ENCODE results near the gene KIF21B.

KIF21B gene

DNA sequence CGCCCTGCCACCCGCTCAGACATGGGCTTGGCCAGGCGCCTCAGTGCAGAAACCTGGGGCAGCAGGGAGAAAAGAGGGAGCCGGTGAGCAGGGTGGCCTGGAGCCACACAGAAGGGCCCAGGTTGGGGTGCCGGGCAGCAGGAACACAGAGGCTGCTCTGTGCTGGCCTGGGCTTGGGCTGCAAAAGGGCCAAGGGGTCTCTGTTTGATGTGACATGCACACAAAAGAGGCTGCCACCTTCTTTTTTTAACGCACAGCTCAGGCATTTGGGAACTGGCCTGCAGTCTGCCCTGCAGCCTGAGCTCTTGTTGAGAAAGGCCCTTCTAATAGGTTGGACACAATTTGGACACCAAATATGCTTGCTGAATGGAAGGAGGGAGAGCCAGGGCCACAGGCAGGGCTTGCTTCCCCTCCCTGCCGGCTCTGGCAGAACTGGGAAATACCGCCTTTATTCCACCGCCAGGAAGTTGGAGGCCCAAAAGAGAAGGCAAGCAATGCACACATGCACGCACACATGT is 32.4 kb downstream of the KIF21B start:
- DNase-seq: no peak

DNA sequence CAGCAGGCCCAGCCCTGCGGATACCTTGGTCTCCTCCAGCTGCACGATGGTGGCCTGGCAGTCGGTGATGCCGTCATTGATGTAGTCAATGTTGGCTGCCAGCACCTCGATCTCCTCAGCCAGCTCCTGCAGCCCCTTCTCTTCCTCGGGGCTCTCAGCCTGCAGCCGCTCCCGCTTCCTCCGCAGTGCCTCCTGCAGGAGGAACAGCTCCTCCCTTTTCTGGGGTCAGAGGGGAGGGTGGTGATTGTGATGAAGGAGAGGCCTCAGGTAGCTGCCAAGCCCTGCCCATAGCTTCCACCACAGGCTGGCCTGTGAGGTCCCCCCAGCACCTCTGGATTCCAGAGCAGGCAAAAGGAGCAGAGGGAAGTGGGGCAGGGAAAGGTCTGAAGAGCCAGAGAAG is 33.4 kb downstream of the KIF21B start:
- no peak for DNase-seq

DNA sequence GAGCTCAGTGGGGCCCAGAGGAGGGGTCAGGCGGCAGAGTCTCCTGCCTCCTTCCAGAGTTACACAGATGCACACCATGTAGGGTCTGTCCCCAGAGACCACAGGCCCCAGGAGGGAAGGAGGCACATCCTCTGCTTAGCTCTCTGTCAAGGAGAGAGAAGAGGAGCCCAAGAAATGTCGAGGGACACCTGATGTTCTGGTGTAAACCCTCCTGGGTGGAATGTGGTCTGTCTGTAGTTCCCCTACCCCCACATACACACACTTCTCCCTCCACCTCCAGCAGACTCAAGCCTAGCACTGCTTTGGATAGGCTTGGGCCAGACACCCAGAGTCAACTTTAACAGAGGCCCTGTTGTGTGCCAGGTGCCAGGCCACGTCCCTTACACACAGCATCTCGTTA is 34.2 kb downstream of the KIF21B start:
- DNase-seq: no peak

DNA sequence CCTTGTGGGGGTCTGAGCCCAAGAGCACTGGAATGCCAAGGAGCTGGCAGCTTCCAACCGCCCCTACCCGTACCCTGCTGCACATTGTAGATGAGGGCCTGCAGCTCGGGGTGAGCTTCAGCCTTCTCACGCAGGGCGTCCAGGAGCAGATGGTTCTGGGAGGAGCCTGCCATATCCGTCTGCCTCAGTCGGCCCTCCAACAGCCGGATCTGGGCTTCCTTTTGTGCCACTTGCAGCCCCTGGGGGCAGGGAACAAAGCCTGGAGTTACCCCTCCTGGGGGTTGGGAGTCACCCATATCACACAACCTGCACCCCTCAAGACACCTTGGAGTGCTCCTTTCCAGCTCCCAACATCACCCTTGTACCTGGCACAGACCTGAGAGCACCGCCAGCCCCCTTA is 34.8 kb downstream of the KIF21B start:
- no peak for DNase-seq

DNA sequence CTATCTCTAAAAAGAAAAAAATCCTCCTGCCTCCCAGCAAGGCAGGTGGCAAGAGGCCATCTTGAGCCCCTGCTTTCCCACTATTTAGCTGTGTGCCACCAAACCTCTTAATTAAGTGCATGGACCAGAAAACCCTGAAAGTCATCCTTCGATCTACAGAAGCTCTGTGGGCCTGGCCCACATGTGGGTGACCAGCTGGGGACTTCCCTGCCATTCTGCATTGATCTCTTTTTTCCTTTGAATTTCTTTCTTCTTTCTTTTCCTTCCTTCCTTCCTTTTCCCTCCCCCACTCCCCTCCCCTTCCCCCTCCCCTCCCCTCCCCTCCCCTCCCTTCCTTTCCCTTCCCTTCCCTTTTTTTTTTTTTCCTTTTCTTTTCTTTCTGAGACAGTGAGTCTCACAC is 38.0 kb downstream of the KIF21B start:
- DNase-seq: no peak

DNA sequence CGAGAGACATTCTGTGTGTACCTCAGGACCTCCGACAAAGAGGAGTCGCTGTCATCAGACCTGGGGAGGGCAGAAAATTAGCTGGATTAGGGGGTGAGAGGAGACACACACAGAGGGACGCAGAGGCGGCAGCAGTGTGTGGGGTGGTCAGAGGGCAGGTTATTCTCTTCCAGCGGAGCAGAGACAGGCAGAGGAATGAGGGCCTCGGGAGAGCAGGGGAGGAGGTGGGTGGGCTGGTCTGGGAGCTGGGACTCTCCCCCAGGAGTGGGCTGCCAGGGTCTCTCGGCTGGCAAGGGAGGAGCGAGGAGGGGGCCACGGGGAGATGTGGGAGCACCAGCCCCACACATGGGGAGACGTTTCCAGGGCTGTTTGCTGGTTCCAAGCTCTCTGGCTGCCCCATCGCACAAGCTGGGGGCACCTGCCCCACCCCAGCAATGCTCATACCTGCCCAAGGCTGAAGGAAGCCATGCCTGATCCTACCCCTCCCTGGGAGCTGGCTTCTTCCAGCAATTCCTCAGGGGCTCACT is 40.4 kb downstream of the KIF21B start:
- DNase-seq: no peak

DNA sequence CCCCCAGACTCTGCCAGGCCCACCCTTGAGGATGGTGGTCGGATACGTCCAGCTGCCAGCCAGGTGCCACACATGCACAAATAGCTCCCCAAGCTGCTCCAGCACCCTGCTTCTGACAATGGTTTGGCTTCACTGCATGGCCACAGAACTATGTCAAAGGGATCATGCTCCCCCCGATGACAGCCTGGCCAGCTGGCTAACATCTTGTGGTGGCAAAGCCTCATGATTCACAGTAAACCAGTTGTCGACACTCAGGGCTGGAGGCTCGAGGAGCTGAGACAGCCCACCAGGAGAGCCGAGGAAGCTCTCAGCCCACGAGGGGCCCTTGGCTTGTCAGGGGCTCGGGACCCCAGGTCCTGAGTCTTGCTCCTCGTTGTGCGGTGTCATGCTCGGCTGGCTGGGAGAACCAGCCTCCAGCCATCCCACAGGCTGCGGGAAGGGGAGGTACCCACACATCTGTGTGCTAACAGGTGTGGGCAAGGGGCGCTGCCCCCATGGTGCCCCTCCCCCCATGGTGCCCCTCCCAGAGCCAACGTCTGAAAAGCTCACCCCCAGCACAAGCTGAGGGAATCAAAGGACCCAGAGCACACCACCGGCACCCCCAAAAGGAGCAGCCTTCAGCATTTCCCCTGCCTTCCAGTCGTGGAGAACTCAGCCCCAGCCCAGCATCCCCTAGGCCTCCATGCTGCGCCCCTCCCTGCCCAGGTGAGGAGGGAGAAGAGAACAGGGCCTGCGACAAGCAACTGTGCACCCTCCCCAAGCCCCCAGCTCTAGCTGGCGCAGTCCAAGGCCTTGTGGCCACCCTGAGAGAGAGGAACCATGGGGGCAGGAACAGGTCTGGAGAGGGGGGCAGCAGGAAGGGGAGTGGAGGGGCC is 41.2 kb downstream of the KIF21B start:
- no peak for DNase-seq

DNA sequence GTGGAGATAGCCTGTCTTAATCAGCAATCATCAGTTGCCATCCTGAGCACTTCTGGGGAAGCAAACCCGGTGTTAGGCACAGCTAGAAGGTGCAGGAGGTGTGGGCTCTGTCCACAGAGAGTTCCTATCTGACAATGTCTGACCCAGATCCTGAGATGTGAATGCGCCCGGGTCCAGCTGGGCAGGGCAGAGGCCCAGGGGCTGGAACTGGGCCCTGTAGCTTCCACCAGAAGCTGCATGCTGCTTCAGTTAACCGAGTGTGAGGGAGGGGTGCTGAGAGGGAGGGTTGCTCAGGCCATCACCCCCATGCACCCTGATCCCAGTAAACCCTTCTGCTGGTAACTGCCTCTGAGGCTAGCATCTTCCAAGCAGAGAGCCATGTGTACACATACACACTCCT is 42.2 kb downstream of the KIF21B start:
- no peak for DNase-seq

DNA sequence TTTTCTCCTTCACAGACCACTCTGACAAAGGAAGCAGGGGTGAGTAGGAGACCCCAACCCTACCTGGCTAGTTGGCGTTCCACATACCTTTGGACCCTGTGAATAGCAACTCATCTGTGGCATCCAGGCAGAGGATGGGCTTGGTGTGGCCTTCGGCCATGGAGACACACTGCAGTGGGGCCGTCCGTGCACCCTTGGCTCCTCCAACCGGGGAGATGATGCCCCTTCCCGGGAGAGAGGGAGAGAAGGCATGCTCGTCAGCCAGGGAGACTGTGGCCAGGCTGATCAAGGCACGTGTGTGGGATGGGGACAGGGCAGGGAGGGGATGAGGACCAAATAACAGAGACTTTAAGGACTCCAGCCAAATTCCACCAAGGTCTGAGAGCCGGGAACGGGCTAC is 42.6 kb downstream of the KIF21B start:
- no peak for DNase-seq

DNA sequence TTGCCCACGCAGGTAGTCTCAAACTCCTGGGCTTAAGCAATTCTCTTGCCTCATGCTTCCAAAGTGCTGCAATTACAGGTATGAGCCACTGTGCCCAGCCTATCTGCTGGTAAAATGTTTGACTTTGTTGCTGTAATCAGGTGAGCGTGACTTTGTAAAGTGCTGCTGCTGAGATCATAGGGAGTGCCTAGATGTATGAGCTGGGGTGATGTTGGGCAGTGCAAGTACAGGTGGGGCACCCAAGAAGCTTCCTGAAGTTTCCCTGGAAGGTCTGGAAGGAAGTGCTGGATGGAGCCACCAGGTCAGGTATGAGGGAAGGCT is 43.1 kb downstream of the KIF21B start:
- DNase-seq: no peak

DNA sequence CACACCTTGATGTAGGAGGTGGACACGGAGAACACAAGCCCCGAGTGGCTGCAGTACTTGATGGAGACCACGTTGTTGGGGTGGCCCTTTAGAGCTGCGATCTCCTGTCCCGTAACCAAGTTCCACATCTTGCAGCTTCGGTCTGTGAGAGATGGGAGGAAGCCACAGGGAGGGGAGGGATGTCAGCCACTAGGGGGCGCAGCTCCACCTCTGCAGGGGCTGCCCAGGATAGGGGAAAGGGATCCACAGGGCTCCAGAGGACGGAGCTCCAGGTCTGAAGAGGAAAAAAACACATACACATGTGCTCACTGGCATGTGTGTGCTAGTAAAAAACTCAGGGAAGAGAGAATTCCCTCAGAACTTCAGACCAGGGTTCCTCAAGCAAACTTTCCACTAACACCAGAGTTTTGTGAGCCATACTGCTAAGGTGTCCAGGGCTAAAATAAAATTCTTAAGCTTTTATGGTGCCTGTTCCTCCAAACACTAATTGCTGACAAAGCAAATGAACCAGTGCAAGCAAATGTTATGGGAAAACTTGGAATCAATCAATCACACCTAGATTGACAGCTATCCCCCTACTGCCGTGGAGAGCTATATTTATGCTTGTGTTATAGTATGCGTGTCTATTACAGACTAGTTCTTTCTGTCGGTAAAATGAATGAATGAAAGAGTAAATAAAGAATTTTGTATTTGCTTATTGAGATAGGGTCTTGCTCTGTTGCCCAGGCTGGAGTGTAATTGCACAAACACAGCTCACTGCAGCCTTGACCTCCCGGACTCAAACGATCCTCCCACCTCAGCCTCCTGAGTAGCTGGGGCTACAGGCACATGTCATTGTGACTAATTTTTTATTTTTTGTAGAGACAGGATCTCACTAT is 43.7 kb downstream of the KIF21B start:
- peak; percentile 36 for DNase-seq

DNA sequence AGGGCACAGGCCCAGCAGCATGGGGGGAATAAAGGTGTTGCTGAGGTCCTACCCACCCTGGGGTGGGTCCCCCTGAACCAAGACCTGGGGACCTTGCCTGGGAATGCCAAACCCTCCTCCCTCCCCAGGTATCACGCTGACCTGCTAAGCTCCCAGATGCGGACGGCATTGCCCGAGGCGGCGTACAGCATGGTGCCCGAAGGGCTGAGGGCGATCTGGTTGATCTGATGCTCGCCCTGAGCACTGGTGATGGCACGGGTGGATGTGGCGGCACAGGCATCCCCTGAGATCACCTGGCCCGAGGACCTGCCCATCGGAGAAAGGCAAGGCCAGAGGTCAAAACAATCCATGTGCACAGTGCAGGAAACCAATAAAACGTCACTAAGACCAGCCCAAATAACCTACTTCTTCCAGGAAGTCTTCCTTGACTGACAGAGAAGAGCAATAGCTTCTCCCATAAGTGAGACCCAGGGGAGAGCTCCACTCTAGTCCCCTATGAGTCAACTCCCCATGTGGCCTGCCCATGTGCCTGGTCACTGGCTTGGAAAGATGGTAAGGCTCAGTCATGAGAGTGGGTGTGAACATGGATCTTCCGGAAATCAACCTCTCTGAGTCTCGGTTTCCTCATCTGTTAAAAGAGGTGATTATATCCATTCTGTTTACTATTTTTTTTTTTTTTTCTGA is 46.3 kb downstream of the KIF21B start:
- DNase-seq: no peak

DNA sequence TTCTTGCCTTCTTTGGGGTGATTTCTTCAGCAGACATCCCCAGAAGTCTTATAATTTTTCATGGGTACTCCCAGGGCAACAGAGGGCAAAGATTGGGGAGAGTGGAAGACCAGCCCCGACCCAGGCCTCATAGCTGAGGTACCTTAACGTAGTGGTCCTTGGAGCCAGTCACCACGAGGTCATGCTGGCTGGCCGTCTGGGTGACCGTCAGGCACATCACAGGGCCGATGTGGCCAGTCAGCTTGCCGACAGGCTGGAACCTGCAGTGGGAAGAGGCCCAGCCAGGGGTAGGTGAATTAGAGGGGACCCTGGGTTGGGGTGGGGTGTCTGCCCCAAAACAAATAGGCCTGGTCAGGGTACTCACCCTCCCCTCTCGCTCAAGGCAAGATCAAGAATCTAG is 46.9 kb downstream of the KIF21B start:
- no peak for DNase-seq

DNA sequence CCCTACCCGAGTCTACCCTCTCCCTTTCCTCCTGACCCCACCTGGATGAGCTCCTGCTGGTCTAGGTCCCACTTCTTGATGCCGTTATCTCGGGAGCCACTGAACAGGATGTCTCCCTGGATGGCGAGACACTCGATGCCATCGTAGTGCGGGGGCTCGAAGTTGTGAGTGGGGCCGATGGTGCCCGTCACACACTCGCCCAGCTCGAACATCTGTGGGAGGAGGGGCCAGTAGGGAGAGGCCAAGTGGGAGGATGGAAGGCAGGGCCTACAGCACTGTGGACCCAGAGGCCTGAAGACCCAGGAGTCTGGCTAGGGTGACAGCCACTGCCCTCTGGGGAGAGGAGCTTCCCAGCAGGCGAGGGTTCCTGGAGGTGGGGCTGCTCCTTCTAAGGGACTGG is 48.1 kb downstream of the KIF21B start:
- no peak for DNase-seq

DNA sequence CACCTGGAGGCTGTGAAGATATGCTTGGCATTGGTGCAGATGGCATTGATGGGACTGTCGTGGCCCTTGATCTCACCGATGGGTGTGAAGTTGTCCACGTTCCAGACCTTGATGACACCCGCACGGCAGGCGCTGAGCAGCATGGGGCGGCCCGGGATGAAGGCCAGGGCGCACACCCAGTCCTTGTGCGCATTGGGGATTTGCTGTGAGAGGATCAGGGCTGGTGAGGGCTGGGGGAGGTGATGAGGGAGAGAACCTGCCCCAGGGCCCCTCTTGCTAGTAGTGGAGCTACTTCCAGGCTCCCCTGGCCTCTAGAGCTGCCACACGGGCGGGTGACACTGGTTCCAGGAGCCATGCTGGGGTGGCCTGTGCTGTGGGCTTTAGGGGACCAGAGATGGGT is 48.8 kb downstream of the KIF21B start:
- DNase-seq: no peak

DNA sequence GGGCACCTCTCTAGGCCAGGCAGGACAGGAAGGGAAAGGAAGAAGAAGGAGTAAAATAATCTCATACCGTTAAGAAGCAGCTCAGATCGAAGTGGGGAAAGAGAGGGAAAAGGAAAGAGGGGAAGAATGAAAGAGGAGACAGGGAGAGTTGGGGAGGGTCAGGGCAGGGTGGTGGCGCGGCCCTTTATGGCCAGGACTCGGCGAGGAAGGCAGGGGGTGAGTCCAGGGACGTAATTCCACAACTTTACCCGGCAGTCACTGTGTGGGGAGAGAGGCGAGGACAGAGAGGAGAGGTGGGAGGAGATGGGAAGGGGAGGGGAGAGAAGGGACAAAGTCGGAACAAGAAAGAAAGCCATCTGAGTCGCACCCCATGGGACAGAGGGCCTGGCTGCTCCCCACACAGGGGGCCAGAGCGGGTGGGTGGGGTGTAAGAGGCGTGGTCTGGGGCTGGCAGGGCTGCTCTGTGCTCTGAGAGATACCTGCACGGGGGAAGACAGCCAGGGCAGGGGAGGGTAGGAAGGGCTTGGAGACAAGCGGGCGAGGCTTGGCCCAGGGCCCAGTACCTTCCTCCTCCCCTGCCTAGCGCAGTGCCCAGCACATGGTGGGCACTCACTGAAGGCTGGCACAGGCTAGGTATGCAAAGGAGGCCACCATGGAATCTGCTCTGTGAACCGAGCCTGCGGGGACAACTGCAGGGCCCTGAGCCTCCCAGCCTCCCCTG is 49.4 kb downstream of the KIF21B start:
- DNase-seq: no peak

DNA sequence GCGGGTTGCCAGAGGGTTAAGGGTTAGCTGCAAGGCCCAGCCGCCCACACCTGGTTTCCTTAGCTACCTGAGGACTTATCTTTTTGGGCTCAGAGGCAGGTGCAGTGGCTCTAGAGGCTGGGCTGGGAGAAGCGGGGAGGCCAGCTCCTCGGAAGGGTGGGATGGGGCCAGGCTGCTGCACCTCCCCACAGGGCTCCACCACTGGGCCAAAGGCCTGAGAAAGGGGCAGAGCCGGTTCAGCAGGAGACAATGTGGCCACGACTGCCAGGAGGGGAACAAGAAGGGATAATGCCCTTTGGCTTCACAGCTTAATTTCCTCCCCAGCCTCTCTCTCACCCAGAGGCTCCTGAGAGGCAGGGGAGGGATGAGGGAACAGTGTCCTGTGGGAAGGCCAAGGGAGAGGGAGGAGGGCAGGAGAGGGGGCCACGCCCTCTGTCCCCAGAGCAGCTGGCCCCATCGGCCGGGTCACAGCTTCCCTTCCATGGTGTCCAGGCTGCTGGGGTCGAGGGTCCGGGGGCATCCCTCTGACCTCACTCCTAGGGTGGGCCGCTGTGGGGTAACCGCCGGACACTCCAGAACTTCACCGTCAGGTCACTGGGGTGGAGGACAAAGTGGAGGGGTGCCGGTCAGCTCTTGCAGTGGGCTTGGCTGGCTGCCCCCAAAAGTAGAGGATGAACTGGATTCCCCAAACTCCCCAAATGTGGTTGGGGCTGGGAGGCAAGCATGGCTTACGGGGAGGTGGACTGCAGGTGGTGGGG is 50.4 kb downstream of the KIF21B start:
- DNase-seq: no peak

DNA sequence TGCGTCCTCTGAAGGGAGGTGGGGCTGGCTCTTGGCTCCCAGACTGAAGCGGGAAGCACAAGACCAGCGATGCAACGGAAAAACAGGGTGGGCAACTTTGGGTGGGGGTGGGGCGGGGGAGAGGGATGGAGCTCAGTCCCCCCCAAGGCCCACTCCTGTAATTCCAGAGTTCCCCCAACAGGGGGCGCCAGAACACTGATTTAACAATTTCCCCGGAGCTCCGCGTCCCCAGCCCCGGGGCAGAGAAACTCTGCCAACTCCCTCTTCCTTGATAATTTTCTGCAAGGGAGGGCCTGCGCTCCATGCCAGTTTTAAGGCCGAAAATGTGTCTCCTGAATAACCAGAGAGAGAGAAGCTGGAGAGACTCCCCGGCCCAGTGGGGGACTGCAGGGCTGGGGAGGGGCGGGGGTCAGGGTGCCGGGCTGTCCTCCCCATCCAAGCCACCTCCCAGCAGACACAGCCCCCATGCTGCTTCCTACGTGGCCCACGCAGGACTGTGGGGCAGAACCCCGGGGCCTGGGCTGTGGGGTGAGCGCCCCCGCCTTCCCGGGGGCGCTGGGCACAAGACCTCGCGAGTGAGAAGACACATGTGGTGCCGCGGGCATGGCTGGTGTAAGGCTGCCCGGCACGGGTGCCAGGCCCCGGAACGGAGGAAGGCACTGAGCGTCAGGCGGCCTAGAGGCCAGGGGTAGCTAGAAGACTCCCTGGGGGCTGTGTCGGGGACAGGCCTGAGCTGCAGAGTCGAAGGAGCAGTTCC is 51.4 kb downstream of the KIF21B start:
- DNase-seq: peak; percentile 59

DNA sequence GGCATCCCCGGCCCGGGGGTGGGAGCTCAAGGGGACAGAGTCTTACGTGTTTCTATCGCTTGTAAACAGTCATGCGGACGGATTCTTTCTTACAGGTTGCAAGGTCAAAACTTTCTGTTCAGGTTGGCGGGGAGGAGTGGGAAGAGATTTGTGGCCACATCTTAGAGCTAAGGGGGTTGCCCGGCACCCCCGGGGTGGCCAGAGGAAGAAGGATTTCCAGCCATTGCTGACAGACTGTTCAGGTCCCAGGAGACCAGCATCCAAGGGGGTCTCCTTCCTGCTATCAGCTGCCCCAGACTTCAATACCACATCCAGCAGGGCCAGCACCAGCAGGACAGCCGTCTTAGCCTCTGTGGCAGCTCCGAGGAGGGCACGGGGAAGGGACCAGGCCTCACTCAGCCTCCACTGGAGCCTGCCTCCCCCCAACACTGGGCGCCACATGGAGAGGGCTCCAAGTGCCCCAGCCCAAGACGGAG is 52.0 kb downstream of the KIF21B start:
- no peak for DNase-seq

DNA sequence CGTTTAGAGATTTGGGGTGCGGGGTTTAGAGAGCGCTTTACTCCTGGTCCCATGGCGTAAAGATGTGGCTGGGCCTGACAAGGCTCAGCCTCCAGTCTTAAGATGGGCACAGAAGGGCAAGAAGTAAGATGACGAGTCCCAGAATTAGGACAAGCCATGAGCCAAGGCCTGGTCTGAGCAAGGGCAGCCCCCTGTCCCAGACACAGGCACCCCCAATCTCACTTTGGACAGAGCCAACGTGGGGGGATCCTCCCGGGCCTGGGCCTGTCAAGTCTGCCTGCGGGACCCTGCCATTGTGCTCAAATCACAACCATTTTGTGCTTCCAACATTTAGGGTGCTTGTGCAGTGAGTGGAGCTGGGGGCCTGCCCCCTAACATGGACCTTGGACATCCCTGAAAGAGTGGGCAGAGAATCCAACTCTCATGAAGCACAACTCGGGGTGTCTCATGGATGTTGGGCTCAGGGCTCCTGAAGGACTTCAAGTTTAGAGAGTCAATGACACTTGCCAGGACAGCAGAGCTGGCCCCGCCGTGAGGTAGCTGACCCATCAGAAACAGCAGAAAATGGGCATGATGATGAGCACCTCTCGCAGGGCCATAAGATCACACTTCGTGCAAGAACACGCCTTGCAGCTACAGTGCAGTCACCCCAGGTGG is 52.6 kb downstream of the KIF21B start:
- DNase-seq: no peak

Measured in NCI-H2171 treated with DMSO at 0.1 percent for 48 hours (cell line).